Neural progenitor cell (in vitro differentiated cells): Measurements from ENCODE around the gene IQCM. TPM values are rescaled to one million over a fixed set of nuclear protein-coding genes. Genes with fewer than 3 reads are reported as not detected.

Experiments
- DNase-seq: peaks from one replicate; pipeline ENCODE4 v3.0.0-alpha.2; 2016; ENCODE audit warnings: low spot score
- H2AFZ ChIP-seq: fragments of 200-600 bp; sonication (generic); replicated peaks from 2 replicates; pipeline ENCODE4 v1.6.1; 2016; ENCODE audit warnings: antibody characterized with exemption
- H3F3A ChIP-seq: fragments of 200-600 bp; sonication (generic); 2 replicates; pipeline ENCODE4 v1.6.1; 2016; ENCODE audit warnings: antibody characterized with exemption, low read depth
- H3K27ac ChIP-seq: fragments of 200-600 bp; sonication (generic); 2 replicates; pipeline ENCODE4 v1.5.1; 2016; ENCODE audit warnings: mild to moderate bottlenecking
- H3K27me3 ChIP-seq: fragments of 200-600 bp; sonication (generic); 2 replicates; pipeline ENCODE4 v1.6.1; 2016; ENCODE audit warnings: mild to moderate bottlenecking, moderate library complexity
- H3K36me3 ChIP-seq: fragments of 200-600 bp; sonication (generic); 2 replicates; pipeline ENCODE4 v1.5.1; 2016
- H3K4me1 ChIP-seq: fragments of 200-600 bp; sonication (generic); 2 replicates; pipeline ENCODE4 v1.6.1; 2016; ENCODE audit warnings: mixed run types
- H3K4me2 ChIP-seq: fragments of 200-600 bp; sonication (generic); 2 replicates; pipeline ENCODE4 v1.6.1; 2016
- H3K4me3 ChIP-seq: fragments of 200-600 bp; sonication (generic); 2 replicates; pipeline ENCODE4 v1.5.1; 2016
- H3K79me2 ChIP-seq: fragments of 200-600 bp; sonication (generic); 2 replicates; pipeline ENCODE4 v1.6.1; 2016; ENCODE audit warnings: low read depth
- H3K9ac ChIP-seq: fragments of 200-600 bp; sonication (generic); 2 replicates; pipeline ENCODE4 v1.6.1; 2016
- H3K9me3 ChIP-seq: fragments of 200-600 bp; sonication (generic); 2 replicates; pipeline ENCODE4 v1.5.1; 2016; ENCODE audit warnings: low read depth
- H4K20me1 ChIP-seq: fragments of 200-600 bp; sonication (generic); 2 replicates; pipeline ENCODE4 v1.6.1; 2016; ENCODE audit warnings: low read depth
- H3K27ac Mint-ChIP-seq: 3 replicates; pipeline ENCODE4 v1.8.0; 2021; ENCODE audit warnings: mixed read lengths
- H3K27me3 Mint-ChIP-seq: 2 replicates; pipeline ENCODE4 v1.8.0; 2022; ENCODE audit warnings: low read depth, mild to moderate bottlenecking, inconsistent platforms, moderate library complexity, mixed read lengths; ENCODE audit not compliant: insufficient read depth
- H3K36me3 Mint-ChIP-seq: 3 replicates; pipeline ENCODE4 v1.8.0; 2021; ENCODE audit warnings: mixed read lengths
- H3K4me1 Mint-ChIP-seq: 3 replicates; pipeline ENCODE4 v1.8.0; 2021; ENCODE audit warnings: mixed read lengths
- H3K4me3 Mint-ChIP-seq: 3 replicates; pipeline ENCODE4 v1.8.0; 2021; ENCODE audit warnings: mild to moderate bottlenecking, moderate library complexity, mixed read lengths
- H3K9me3 Mint-ChIP-seq: 3 replicates; pipeline ENCODE4 v1.8.0; 2020; ENCODE audit warnings: mixed read lengths
- CTCF ChIP-seq: fragments of 200-600 bp; sonication (generic); IDR thresholded peaks from 2 replicates; pipeline ENCODE4 v1.5.1; 2017; ENCODE audit warnings: antibody characterized with exemption, mild to moderate bottlenecking
- EZH2 ChIP-seq: fragments of 200-600 bp; sonication (generic); IDR thresholded peaks from 2 replicates; pipeline ENCODE4 v1.6.1; 2017; ENCODE audit warnings: antibody characterized with exemption, mild to moderate bottlenecking, moderate library complexity
- EZH2phosphoT487 ChIP-seq: fragments of 200-600 bp; sonication (generic); IDR thresholded peaks from 2 replicates; pipeline ENCODE4 v1.6.1; 2017; ENCODE audit warnings: antibody characterized with exemption
- total RNA-seq: library from RNA; depleted of rRNA; stranded (reverse); fragments of >200 nt; gene quantifications from 2 replicates; pipeline ENCODE4 v1.2.3, GENCODE V29; 2015; ENCODE audit warnings: low replicate concordance

IQCM gene
- total RNA-seq, 1 donor from 2014 or later: 0.26 TPM

DNA sequence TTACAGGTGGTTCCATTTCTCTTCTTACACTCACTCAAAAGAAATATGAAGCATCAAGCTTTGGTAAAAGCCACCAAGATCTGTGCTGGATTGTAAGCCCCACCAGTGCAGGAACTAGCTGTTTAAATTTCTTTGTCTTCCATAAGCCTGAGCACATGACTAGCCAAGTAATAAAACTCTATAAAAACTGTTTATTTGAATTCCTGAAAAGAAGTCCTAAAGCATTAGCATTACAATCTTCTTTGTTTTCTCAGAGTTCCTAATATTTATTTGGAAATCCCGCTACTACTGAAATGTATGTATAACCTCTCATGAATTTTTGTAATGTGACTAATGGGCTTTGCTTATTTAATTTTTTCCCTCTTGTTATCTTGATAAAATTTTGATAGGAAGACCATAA, 65.9 kb downstream of the IQCM start:
- no peak overlapping the region for H3K9ac ChIP-seq
- TF ChIP-seq EZH2phosphoT487: no peak
- no peak for TF ChIP-seq EZH2
- TF ChIP-seq CTCF: no peak
- H3K4me1 ChIP-seq: no peaks in the 10 kb centered on the region
- no peaks in the 10 kb centered on the region for H3K9me3 ChIP-seq
- H3K79me2 ChIP-seq: no peaks in the 10 kb centered on the region
- no peak overlapping the region for H3K4me2 ChIP-seq
- peaks cover 5% of the 10 kb centered on the region for H3K27me3 Mint-ChIP-seq
- H2AFZ ChIP-seq: no peak overlapping the region
- H3K4me3 ChIP-seq: no peak overlapping the region
- H3K36me3 ChIP-seq: no peaks in the 10 kb centered on the region
- H3K27ac ChIP-seq: no peak overlapping the region
- no peak overlapping the region for H3K4me3 Mint-ChIP-seq
- H3K27ac Mint-ChIP-seq: no peak overlapping the region
- no peaks in the 10 kb centered on the region for H3K9me3 Mint-ChIP-seq
- H3K36me3 Mint-ChIP-seq: no peaks in the 10 kb centered on the region
- no peaks in the 10 kb centered on the region for H3K27me3 ChIP-seq
- H4K20me1 ChIP-seq: no peaks in the 10 kb centered on the region
- H3K4me1 Mint-ChIP-seq: peaks cover 6% of the 10 kb centered on the region
- H3F3A ChIP-seq: no peaks in the 10 kb centered on the region
- DNase-seq: no peak

GRCh38 chr4:149747646-149748045, 68.0 kb downstream of the IQCM start:
- Mint-ChIP-seq H3K27ac (no peak overlapping the region), H3K9me3 (no peaks in the 10 kb centered on the region), H3K4me3 (no peak overlapping the region), H3K36me3 (no peaks in the 10 kb centered on the region), H3K27me3 (peaks cover 5% of the 10 kb centered on the region), H3K4me1 (peaks cover 3% of the 10 kb centered on the region)
- no peak overlapping the region for H3K27ac ChIP-seq
- no peak overlapping the region for H3K4me3 ChIP-seq
- no peak overlapping the region for H3K4me2 ChIP-seq
- no peaks in the 10 kb centered on the region for H3K9me3 ChIP-seq
- no peaks in the 10 kb centered on the region for H3K4me1 ChIP-seq
- no peaks in the 10 kb centered on the region for H3K27me3 ChIP-seq
- TF ChIP-seq EZH2phosphoT487 (no peak), CTCF (no peak), EZH2 (no peak)
- no peak overlapping the region for H3K9ac ChIP-seq
- H3F3A ChIP-seq: no peaks in the 10 kb centered on the region
- no peaks in the 10 kb centered on the region for H3K79me2 ChIP-seq
- H2AFZ ChIP-seq: no peak overlapping the region
- no peaks in the 10 kb centered on the region for H3K36me3 ChIP-seq
- no peaks in the 10 kb centered on the region for H4K20me1 ChIP-seq
- no peak for DNase-seq

GRCh38 chr4:149746276-149746675, 69.4 kb downstream of the IQCM start:
- no peaks in the 10 kb centered on the region for H3F3A ChIP-seq
- peaks cover 2% of the 10 kb centered on the region for H3K27me3 Mint-ChIP-seq
- H2AFZ ChIP-seq: no peak overlapping the region
- no peak overlapping the region for H3K4me3 Mint-ChIP-seq
- H3K9me3 Mint-ChIP-seq: no peaks in the 10 kb centered on the region
- no peaks in the 10 kb centered on the region for H4K20me1 ChIP-seq
- H3K36me3 Mint-ChIP-seq: no peaks in the 10 kb centered on the region
- H3K4me2 ChIP-seq: no peak overlapping the region
- no peaks in the 10 kb centered on the region for H3K27me3 ChIP-seq
- H3K4me3 ChIP-seq: no peak overlapping the region
- H3K9me3 ChIP-seq: no peaks in the 10 kb centered on the region
- TF ChIP-seq EZH2phosphoT487 (no peak), CTCF (no peak), EZH2 (no peak)
- no peaks in the 10 kb centered on the region for H3K4me1 ChIP-seq
- DNase-seq: no peak
- H3K27ac Mint-ChIP-seq: no peak overlapping the region
- H3K79me2 ChIP-seq: no peaks in the 10 kb centered on the region
- no peaks in the 10 kb centered on the region for H3K36me3 ChIP-seq
- H3K4me1 Mint-ChIP-seq: peaks cover 3% of the 10 kb centered on the region
- no peak overlapping the region for H3K27ac ChIP-seq
- H3K9ac ChIP-seq: no peak overlapping the region
